Breast epithelium (tissue), 3 donors: ENCODE results near the gene HSFX3.

Source experiments
- POLR2A ChIP-seq: fragments of 450-650 bp; IDR thresholded peaks from one replicate; pipeline ENCODE4 v1.6.1; 2016; ENCODE audit warnings: antibody characterized with exemption, mild to moderate bottlenecking, moderate library complexity
- POLR2AphosphoS5 ChIP-seq, 3 donors: sonication (generic); formaldehyde crosslinking; IDR thresholded peaks; one replicate each; pipeline ENCODE4 v1.6.1; 2017; ENCODE audit warnings: antibody characterized with exemption in 3 of 3
- TF ChIP-seq, protein P1 (sequence below), 3 donors: fragments of 450-650 bp; IDR thresholded peaks; one replicate each; pipeline ENCODE4 v1.5.1; 2016 to 2017; ENCODE audit warnings: antibody characterized with exemption in 3 of 3, mild to moderate bottlenecking in 3 of 3, moderate library complexity in 3 of 3

- TF ChIP-seq, protein P1, sequence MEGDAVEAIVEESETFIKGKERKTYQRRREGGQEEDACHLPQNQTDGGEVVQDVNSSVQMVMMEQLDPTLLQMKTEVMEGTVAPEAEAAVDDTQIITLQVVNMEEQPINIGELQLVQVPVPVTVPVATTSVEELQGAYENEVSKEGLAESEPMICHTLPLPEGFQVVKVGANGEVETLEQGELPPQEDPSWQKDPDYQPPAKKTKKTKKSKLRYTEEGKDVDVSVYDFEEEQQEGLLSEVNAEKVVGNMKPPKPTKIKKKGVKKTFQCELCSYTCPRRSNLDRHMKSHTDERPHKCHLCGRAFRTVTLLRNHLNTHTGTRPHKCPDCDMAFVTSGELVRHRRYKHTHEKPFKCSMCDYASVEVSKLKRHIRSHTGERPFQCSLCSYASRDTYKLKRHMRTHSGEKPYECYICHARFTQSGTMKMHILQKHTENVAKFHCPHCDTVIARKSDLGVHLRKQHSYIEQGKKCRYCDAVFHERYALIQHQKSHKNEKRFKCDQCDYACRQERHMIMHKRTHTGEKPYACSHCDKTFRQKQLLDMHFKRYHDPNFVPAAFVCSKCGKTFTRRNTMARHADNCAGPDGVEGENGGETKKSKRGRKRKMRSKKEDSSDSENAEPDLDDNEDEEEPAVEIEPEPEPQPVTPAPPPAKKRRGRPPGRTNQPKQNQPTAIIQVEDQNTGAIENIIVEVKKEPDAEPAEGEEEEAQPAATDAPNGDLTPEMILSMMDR (IDR thresholded peaks at IDR 0.05): no peak
- TF ChIP-seq POLR2A: no peak
- no peak for TF ChIP-seq POLR2AphosphoS5 (IDR thresholded peaks at IDR 0.05)
Observed at GRCh38 chrX:149516604-149517003, 33.1 kb downstream of the HSFX3 start.
